ENCODE measurements around the gene TPO. TPM values are rescaled to one million over a fixed set of nuclear protein-coding genes. Genes with fewer than 3 reads are reported as not detected.
A peak's percentile ranks its signal among the peaks of the same experiment; 100 is the strongest.
"Not testable (repeated sequence)": the region's sequence is repeated elsewhere in the genome, so short reads cannot be mapped to it uniquely, and the experiment has no call there.

TPO gene
- total and polyA plus RNA-seq, 4 donors: 6.6 to 11.1 TPM; not detected in 2

GRCh38 chr2:1414901-1415300, 1.6 kb downstream of the TPO start:
- H3K36me3 ChIP-seq (ENCODE audit: control insufficient read depth in 1 of 2, insufficient read depth in 2 of 2, low read length in 1 of 2); DNase-seq; H3K27me3 ChIP-seq (ENCODE audit: control insufficient read depth in 1 of 2, insufficient read depth in 2 of 2, low read length in 1 of 2); ATAC-seq (ENCODE audit: low FRiP score); H3K27ac ChIP-seq (ENCODE audit: low read depth in 1 of 2, low read length in 2 of 2); intact Hi-C loops (cut with DNase I); H3K9me3 ChIP-seq (ENCODE audit: control insufficient read depth, low read length); H3K4me3 ChIP-seq (ENCODE audit: low read length in 2 of 2); H3K4me1 ChIP-seq (ENCODE audit: control insufficient read depth in 1 of 2, insufficient read depth in 2 of 2, low read length in 2 of 2): not testable (repeated sequence)
- 88 to 90% methylated on average over 11 of the region's 11 CpGs for WGBS, 2 donors

- no peaks in the 10 kb centered on the region for H3K9me3 ChIP-seq (ENCODE audit: control insufficient read depth, low read length)
- no peaks in the 10 kb centered on the region for H3K27me3 ChIP-seq (ENCODE audit: control insufficient read depth in 1 of 2, insufficient read depth in 2 of 2, low read length in 1 of 2)
- intact Hi-C loops (cut with DNase I): no loop called here
- WGBS, 2 donors: 86% methylated on average over 5 to 6 of the region's 6 CpGs
- ATAC-seq (ENCODE audit: low FRiP score) (no peak), DNase-seq (no peak)
- no peaks in the 10 kb centered on the region for H3K4me1 ChIP-seq (ENCODE audit: control insufficient read depth in 1 of 2, insufficient read depth in 2 of 2, low read length in 2 of 2)
- no peak overlapping the region for H3K4me3 ChIP-seq (ENCODE audit: low read length in 2 of 2)
- H3K27ac ChIP-seq (ENCODE audit: low read depth in 1 of 2, low read length in 2 of 2): no peak overlapping the region
- H3K36me3 ChIP-seq (ENCODE audit: control insufficient read depth in 1 of 2, insufficient read depth in 2 of 2, low read length in 1 of 2): no peaks in the 10 kb centered on the region
Measured at GRCh38 chr2:1415501-1415900, 2.2 kb downstream of the TPO start.

- H3K4me3 ChIP-seq (ENCODE audit: low read length in 2 of 2): no peak overlapping the region
- no peaks in the 10 kb centered on the region for H3K9me3 ChIP-seq (ENCODE audit: control insufficient read depth, low read length)
- no peak for DNase-seq
- WGBS, 2 donors: 79 to 80% methylated on average over 3 of the region's 3 CpGs
- no peak overlapping the region for H3K27ac ChIP-seq (ENCODE audit: low read depth in 1 of 2, low read length in 2 of 2)
- ATAC-seq (ENCODE audit: low FRiP score): no peak
- H3K36me3 ChIP-seq (ENCODE audit: control insufficient read depth in 1 of 2, insufficient read depth in 2 of 2, low read length in 1 of 2): no peaks in the 10 kb centered on the region
- no peaks in the 10 kb centered on the region for H3K4me1 ChIP-seq (ENCODE audit: control insufficient read depth in 1 of 2, insufficient read depth in 2 of 2, low read length in 2 of 2)
- intact Hi-C loops (cut with DNase I): no loop called here
- no peaks in the 10 kb centered on the region for H3K27me3 ChIP-seq (ENCODE audit: control insufficient read depth in 1 of 2, insufficient read depth in 2 of 2, low read length in 1 of 2)
Measured at GRCh38 chr2:1418566-1418965, 5.3 kb downstream of the TPO start.

GRCh38 chr2:1420746-1421480, 7.7 kb downstream of the TPO start:
- Histone ChIP-seq H3K27ac (ENCODE audit: low read depth in 1 of 2, low read length in 2 of 2) (no peak overlapping the region), H3K4me3 (ENCODE audit: low read length in 2 of 2) (no peak overlapping the region), H3K27me3 (ENCODE audit: control insufficient read depth in 1 of 2, insufficient read depth in 2 of 2, low read length in 1 of 2) (no peaks in the 10 kb centered on the region), H3K4me1 (ENCODE audit: control insufficient read depth in 1 of 2, insufficient read depth in 2 of 2, low read length in 2 of 2) (no peaks in the 10 kb centered on the region), H3K36me3 (ENCODE audit: control insufficient read depth in 1 of 2, insufficient read depth in 2 of 2, low read length in 1 of 2) (no peaks in the 10 kb centered on the region), H3K9me3 (ENCODE audit: control insufficient read depth, low read length) (no peaks in the 10 kb centered on the region)
- no peak for DNase-seq
- intact Hi-C loops (cut with DNase I): no loop called here
- 69 to 71% methylated on average over 23 of the region's 23 CpGs for WGBS, 2 donors
- peak; percentile 19 for ATAC-seq (ENCODE audit: low FRiP score)

GRCh38 chr2:1421731-1422130, 8.5 kb downstream of the TPO start:
- H3K27me3 ChIP-seq (ENCODE audit: control insufficient read depth in 1 of 2, insufficient read depth in 2 of 2, low read length in 1 of 2): no peaks in the 10 kb centered on the region
- ATAC-seq (ENCODE audit: low FRiP score) (no peak), DNase-seq (no peak)
- intact Hi-C loops (cut with DNase I): no loop called here
- no peaks in the 10 kb centered on the region for H3K36me3 ChIP-seq (ENCODE audit: control insufficient read depth in 1 of 2, insufficient read depth in 2 of 2, low read length in 1 of 2)
- H3K27ac ChIP-seq (ENCODE audit: low read depth in 1 of 2, low read length in 2 of 2): no peak overlapping the region
- H3K4me3 ChIP-seq (ENCODE audit: low read length in 2 of 2): no peak overlapping the region
- H3K9me3 ChIP-seq (ENCODE audit: control insufficient read depth, low read length): no peaks in the 10 kb centered on the region
- no peaks in the 10 kb centered on the region for H3K4me1 ChIP-seq (ENCODE audit: control insufficient read depth in 1 of 2, insufficient read depth in 2 of 2, low read length in 2 of 2)
- WGBS, 2 donors: 81 to 89% methylated on average over 14 of the region's 14 CpGs

GRCh38 chr2:1422131-1422530, 8.9 kb downstream of the TPO start:
- Histone ChIP-seq H3K9me3 (ENCODE audit: control insufficient read depth, low read length) (no peaks in the 10 kb centered on the region), H3K27me3 (ENCODE audit: control insufficient read depth in 1 of 2, insufficient read depth in 2 of 2, low read length in 1 of 2) (no peaks in the 10 kb centered on the region), H3K4me1 (ENCODE audit: control insufficient read depth in 1 of 2, insufficient read depth in 2 of 2, low read length in 2 of 2) (no peaks in the 10 kb centered on the region), H3K4me3 (ENCODE audit: low read length in 2 of 2) (no peak overlapping the region), H3K27ac (ENCODE audit: low read depth in 1 of 2, low read length in 2 of 2) (no peak overlapping the region), H3K36me3 (ENCODE audit: control insufficient read depth in 1 of 2, insufficient read depth in 2 of 2, low read length in 1 of 2) (no peaks in the 10 kb centered on the region)
- WGBS, 2 donors: 89 to 93% methylated on average over 22 of the region's 22 CpGs
- no peak for DNase-seq
- ATAC-seq (ENCODE audit: low FRiP score): no peak
- intact Hi-C loops (cut with DNase I): no loop called here

- Histone ChIP-seq H3K4me1 (ENCODE audit: control insufficient read depth in 1 of 2, insufficient read depth in 2 of 2, low read length in 2 of 2) (no peaks in the 10 kb centered on the region), H3K36me3 (ENCODE audit: control insufficient read depth in 1 of 2, insufficient read depth in 2 of 2, low read length in 1 of 2) (no peaks in the 10 kb centered on the region), H3K27ac (ENCODE audit: low read depth in 1 of 2, low read length in 2 of 2) (no peak overlapping the region), H3K4me3 (ENCODE audit: low read length in 2 of 2) (no peak overlapping the region), H3K27me3 (ENCODE audit: control insufficient read depth in 1 of 2, insufficient read depth in 2 of 2, low read length in 1 of 2) (no peaks in the 10 kb centered on the region), H3K9me3 (ENCODE audit: control insufficient read depth, low read length) (no peaks in the 10 kb centered on the region)
- intact Hi-C loops (cut with DNase I): no loop called here
- ATAC-seq (ENCODE audit: low FRiP score) (no peak), DNase-seq (no peak)
- WGBS, 2 donors: 88 to 90% methylated on average over 26 of the region's 26 CpGs
Measured at GRCh38 chr2:1422716-1423285, 9.5 kb downstream of the TPO start.

GRCh38 chr2:1427086-1427485, 13.8 kb downstream of the TPO start:
- no peaks in the 10 kb centered on the region for H3K4me1 ChIP-seq (ENCODE audit: control insufficient read depth in 1 of 2, insufficient read depth in 2 of 2, low read length in 2 of 2)
- WGBS, 2 donors: 88 to 89% methylated on average over 3 of the region's 3 CpGs
- ATAC-seq (ENCODE audit: low FRiP score): no peak

GRCh38 chr2:1429895-1430294, 16.6 kb downstream of the TPO start:
- no peaks in the 10 kb centered on the region for H3K36me3 ChIP-seq (ENCODE audit: control insufficient read depth in 1 of 2, insufficient read depth in 2 of 2, low read length in 1 of 2)
- 83 to 84% methylated on average over 2 of the region's 2 CpGs for WGBS, 2 donors
- no peak overlapping the region for H3K4me3 ChIP-seq (ENCODE audit: low read length in 2 of 2)
- H3K27ac ChIP-seq (ENCODE audit: low read depth in 1 of 2, low read length in 2 of 2): no peak overlapping the region
- ATAC-seq (ENCODE audit: low FRiP score) (no peak), DNase-seq (no peak)
- no peaks in the 10 kb centered on the region for H3K27me3 ChIP-seq (ENCODE audit: control insufficient read depth in 1 of 2, insufficient read depth in 2 of 2, low read length in 1 of 2)
- H3K4me1 ChIP-seq (ENCODE audit: control insufficient read depth in 1 of 2, insufficient read depth in 2 of 2, low read length in 2 of 2): no peaks in the 10 kb centered on the region
- intact Hi-C loops (cut with DNase I): no loop called here
- no peaks in the 10 kb centered on the region for H3K9me3 ChIP-seq (ENCODE audit: control insufficient read depth, low read length)

More at GRCh38 chr2:1427086-1427485, 13.8 kb downstream of the TPO start:
- Histone ChIP-seq H3K36me3 (ENCODE audit: control insufficient read depth in 1 of 2, insufficient read depth in 2 of 2, low read length in 1 of 2) (no peaks in the 10 kb centered on the region), H3K4me3 (ENCODE audit: low read length in 2 of 2) (no peak overlapping the region), H3K27ac (ENCODE audit: low read depth in 1 of 2, low read length in 2 of 2) (no peak overlapping the region), H3K9me3 (ENCODE audit: control insufficient read depth, low read length) (no peaks in the 10 kb centered on the region), H3K27me3 (ENCODE audit: control insufficient read depth in 1 of 2, insufficient read depth in 2 of 2, low read length in 1 of 2) (no peaks in the 10 kb centered on the region)
- intact Hi-C loops (cut with DNase I): no loop called here
- no peak for DNase-seq
